ENCODE data around the gene NR3C2.
A peak's percentile ranks its signal among the peaks of the same experiment; 100 is the strongest.

NR3C2 gene

GRCh38 chr4:148397771-148398170 lies 44.4 kb downstream of the NR3C2 start:
- Histone ChIP-seq H3K36me3 (ENCODE audit: control insufficient read depth in 1 of 2, insufficient read depth in 2 of 2, low read length in 2 of 2) (no peaks in the 10 kb centered on the region), H3K4me3 (ENCODE audit: low read depth, low read length) (no peak overlapping the region), H3K4ac (ENCODE audit: low read depth, low read length) (no peak overlapping the region), H2BK5ac (ENCODE audit: low read depth, low read length, poor library complexity) (no peak overlapping the region), H2BK120ac (ENCODE audit: insufficient read depth, low read length, poor library complexity) (peak overlapping the region; percentile 60), H2AFZ (ENCODE audit: insufficient read depth, low read length, poor library complexity) (no peak overlapping the region), H3K23ac (ENCODE audit: low read length) (no peak overlapping the region), H3K14ac (ENCODE audit: low read length) (no peak overlapping the region), H3K4me2 (ENCODE audit: low read length) (no peak overlapping the region), H3K79me1 (ENCODE audit: low read length) (no peaks in the 10 kb centered on the region), H2BK12ac (ENCODE audit: low read length) (no peak overlapping the region), H3K9ac (ENCODE audit: low read length) (no peak overlapping the region), H3K4me1 (ENCODE audit: control insufficient read depth in 1 of 2, insufficient read depth in 2 of 2, low read length in 2 of 2) (no peaks in the 10 kb centered on the region), H3K9me3 (ENCODE audit: insufficient read depth, low read depth, low read length) (no peaks in the 10 kb centered on the region), H4K91ac (ENCODE audit: low read depth, low read length) (no peak overlapping the region), H4K8ac (ENCODE audit: low read depth, low read length) (no peak overlapping the region), H3K27me3 (ENCODE audit: insufficient read depth, low read length) (no peaks in the 10 kb centered on the region), H3K27ac (ENCODE audit: low read depth, low read length) (no peak overlapping the region), H3K79me2 (ENCODE audit: control insufficient read depth, insufficient read depth, low read length, poor library complexity) (no peaks in the 10 kb centered on the region), H3K18ac (ENCODE audit: low read length) (no peak overlapping the region), H4K12ac (ENCODE audit: low read depth, low read length) (no peak overlapping the region), H2AK5ac (ENCODE audit: low read length) (no peak overlapping the region)
- WGBS (ENCODE audit: extremely low coverage, insufficient coverage, insufficient read length), result no CpG with 5 or more reads among the region's 2 CpGs
- DNase-seq, result no peak

- WGBS (ENCODE audit: extremely low coverage, insufficient coverage, insufficient read length), result no CpG with 5 or more reads among the region's 3 CpGs
- no peak overlapping the region for H2BK5ac ChIP-seq (ENCODE audit: low read depth, low read length, poor library complexity)
- no peak overlapping the region for H2BK120ac ChIP-seq (ENCODE audit: insufficient read depth, low read length, poor library complexity)
- no peak overlapping the region for H4K8ac ChIP-seq (ENCODE audit: low read depth, low read length)
- H3K4me2 ChIP-seq (ENCODE audit: low read length), result no peak overlapping the region
- no peak overlapping the region for H3K27ac ChIP-seq (ENCODE audit: low read depth, low read length)
- no peak overlapping the region for H3K23ac ChIP-seq (ENCODE audit: low read length)
- no peaks in the 10 kb centered on the region for H3K79me1 ChIP-seq (ENCODE audit: low read length)
- no peak for DNase-seq
- H3K4ac ChIP-seq (ENCODE audit: low read depth, low read length), result no peak overlapping the region
- H3K9ac ChIP-seq (ENCODE audit: low read length), result no peak overlapping the region
- no peak overlapping the region for H3K18ac ChIP-seq (ENCODE audit: low read length)
- H4K91ac ChIP-seq (ENCODE audit: low read depth, low read length), result no peak overlapping the region
- H2BK12ac ChIP-seq (ENCODE audit: low read length), result peak overlapping the region; percentile 54
- no peaks in the 10 kb centered on the region for H3K36me3 ChIP-seq (ENCODE audit: control insufficient read depth in 1 of 2, insufficient read depth in 2 of 2, low read length in 2 of 2)
- peak overlapping the region; percentile 35 for H2AFZ ChIP-seq (ENCODE audit: insufficient read depth, low read length, poor library complexity)
- no peaks in the 10 kb centered on the region for H3K79me2 ChIP-seq (ENCODE audit: control insufficient read depth, insufficient read depth, low read length, poor library complexity)
- H3K4me3 ChIP-seq (ENCODE audit: low read depth, low read length), result no peak overlapping the region
- H4K12ac ChIP-seq (ENCODE audit: low read depth, low read length), result no peak overlapping the region
- H3K27me3 ChIP-seq (ENCODE audit: insufficient read depth, low read length), result no peaks in the 10 kb centered on the region
- H3K9me3 ChIP-seq (ENCODE audit: insufficient read depth, low read depth, low read length), result no peaks in the 10 kb centered on the region
- H3K14ac ChIP-seq (ENCODE audit: low read length), result no peak overlapping the region
- no peaks in the 10 kb centered on the region for H3K4me1 ChIP-seq (ENCODE audit: control insufficient read depth in 1 of 2, insufficient read depth in 2 of 2, low read length in 2 of 2)
- no peak overlapping the region for H2AK5ac ChIP-seq (ENCODE audit: low read length)
These were observed 45.1 kb downstream of the NR3C2 start for GRCh38 chr4:148396986-148397673.

DNA sequence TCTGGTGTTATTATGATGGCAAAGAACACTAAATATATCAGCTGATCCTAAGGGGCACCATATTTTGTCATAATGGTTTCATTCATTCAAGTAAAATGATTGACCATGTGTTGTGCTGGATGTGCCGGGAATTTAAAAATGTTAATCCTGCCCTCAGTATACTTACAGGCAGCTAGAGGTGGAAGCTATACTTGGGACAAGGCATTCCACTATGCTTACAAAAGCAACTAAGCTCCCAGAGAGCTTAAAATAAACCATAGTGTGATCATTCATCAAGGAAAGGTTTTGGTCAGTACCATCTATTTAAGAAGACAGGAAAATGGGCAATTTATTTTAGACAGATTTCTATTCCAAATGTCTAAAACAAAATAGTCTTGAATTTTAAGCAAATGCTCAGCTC lies 46.4 kb downstream of the NR3C2 start:
- Histone ChIP-seq H2BK120ac (ENCODE audit: insufficient read depth, low read length, poor library complexity) (no peak overlapping the region), H3K18ac (ENCODE audit: low read length) (no peak overlapping the region), H3K79me2 (ENCODE audit: control insufficient read depth, insufficient read depth, low read length, poor library complexity) (no peaks in the 10 kb centered on the region), H3K36me3 (ENCODE audit: control insufficient read depth in 1 of 2, insufficient read depth in 2 of 2, low read length in 2 of 2) (no peaks in the 10 kb centered on the region), H2BK12ac (ENCODE audit: low read length) (no peak overlapping the region), H3K9ac (ENCODE audit: low read length) (no peak overlapping the region), H3K27ac (ENCODE audit: low read depth, low read length) (no peak overlapping the region), H2AFZ (ENCODE audit: insufficient read depth, low read length, poor library complexity) (no peak overlapping the region), H3K4me3 (ENCODE audit: low read depth, low read length) (no peak overlapping the region), H4K12ac (ENCODE audit: low read depth, low read length) (no peak overlapping the region), H2AK5ac (ENCODE audit: low read length) (no peak overlapping the region), H3K14ac (ENCODE audit: low read length) (no peak overlapping the region), H3K27me3 (ENCODE audit: insufficient read depth, low read length) (no peaks in the 10 kb centered on the region), H3K9me3 (ENCODE audit: insufficient read depth, low read depth, low read length) (no peaks in the 10 kb centered on the region), H3K79me1 (ENCODE audit: low read length) (no peaks in the 10 kb centered on the region), H3K23ac (ENCODE audit: low read length) (no peak overlapping the region), H2BK5ac (ENCODE audit: low read depth, low read length, poor library complexity) (no peak overlapping the region), H4K8ac (ENCODE audit: low read depth, low read length) (no peak overlapping the region), H4K91ac (ENCODE audit: low read depth, low read length) (no peak overlapping the region), H3K4me2 (ENCODE audit: low read length) (no peak overlapping the region), H3K4ac (ENCODE audit: low read depth, low read length) (no peak overlapping the region), H3K4me1 (ENCODE audit: control insufficient read depth in 1 of 2, insufficient read depth in 2 of 2, low read length in 2 of 2) (no peaks in the 10 kb centered on the region)
- no peak for DNase-seq
- WGBS (ENCODE audit: extremely low coverage, insufficient coverage, insufficient read length), result no CpG with 5 or more reads among the region's 1 CpG

DNA sequence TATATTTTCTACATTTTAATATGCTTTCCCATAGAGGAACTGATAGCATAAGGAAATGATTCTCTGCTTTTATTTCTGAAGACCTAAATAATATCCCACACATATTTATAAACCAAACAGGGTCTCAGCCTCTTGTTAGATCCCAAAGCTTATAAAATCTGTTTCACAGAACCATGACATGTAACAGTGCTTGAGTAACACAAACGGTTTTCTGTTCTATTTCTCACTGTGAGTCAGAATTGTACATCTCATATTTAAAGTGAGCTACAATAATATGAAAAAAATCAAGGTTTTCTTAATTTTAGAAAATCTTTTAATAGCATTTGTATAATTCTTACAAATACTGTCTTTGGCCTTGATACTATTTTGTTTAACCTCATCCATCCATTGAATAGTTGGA lies 51.2 kb downstream of the NR3C2 start:
- H3K14ac ChIP-seq (ENCODE audit: low read length), result no peak overlapping the region
- no peak overlapping the region for H2AK5ac ChIP-seq (ENCODE audit: low read length)
- H2BK5ac ChIP-seq (ENCODE audit: low read depth, low read length, poor library complexity), result no peak overlapping the region
- no peaks in the 10 kb centered on the region for H3K79me2 ChIP-seq (ENCODE audit: control insufficient read depth, insufficient read depth, low read length, poor library complexity)
- H3K27ac ChIP-seq (ENCODE audit: low read depth, low read length), result no peak overlapping the region
- H3K9me3 ChIP-seq (ENCODE audit: insufficient read depth, low read depth, low read length), result no peaks in the 10 kb centered on the region
- H3K36me3 ChIP-seq (ENCODE audit: control insufficient read depth in 1 of 2, insufficient read depth in 2 of 2, low read length in 2 of 2), result no peaks in the 10 kb centered on the region
- H3K4me3 ChIP-seq (ENCODE audit: low read depth, low read length), result no peak overlapping the region
- no peaks in the 10 kb centered on the region for H3K79me1 ChIP-seq (ENCODE audit: low read length)
- H3K27me3 ChIP-seq (ENCODE audit: insufficient read depth, low read length), result no peaks in the 10 kb centered on the region
- WGBS (ENCODE audit: extremely low coverage, insufficient coverage, insufficient read length), result no CpG with 5 or more reads among the region's 1 CpG
- no peak overlapping the region for H4K91ac ChIP-seq (ENCODE audit: low read depth, low read length)
- no peak overlapping the region for H2BK120ac ChIP-seq (ENCODE audit: insufficient read depth, low read length, poor library complexity)
- no peak overlapping the region for H2BK12ac ChIP-seq (ENCODE audit: low read length)
- no peaks in the 10 kb centered on the region for H3K4me1 ChIP-seq (ENCODE audit: control insufficient read depth in 1 of 2, insufficient read depth in 2 of 2, low read length in 2 of 2)
- no peak overlapping the region for H3K4me2 ChIP-seq (ENCODE audit: low read length)
- H4K8ac ChIP-seq (ENCODE audit: low read depth, low read length), result no peak overlapping the region
- H2AFZ ChIP-seq (ENCODE audit: insufficient read depth, low read length, poor library complexity), result no peak overlapping the region
- no peak overlapping the region for H3K4ac ChIP-seq (ENCODE audit: low read depth, low read length)
- no peak overlapping the region for H3K23ac ChIP-seq (ENCODE audit: low read length)
- H3K18ac ChIP-seq (ENCODE audit: low read length), result no peak overlapping the region
- H3K9ac ChIP-seq (ENCODE audit: low read length), result no peak overlapping the region
- H4K12ac ChIP-seq (ENCODE audit: low read depth, low read length), result no peak overlapping the region
- DNase-seq, result no peak
